Lower leg skin (tissue), 3 donors: Measurements from ENCODE around the gene EN2.

Experiments
- POLR2A ChIP-seq, 2 donors: fragments of 450-650 bp; IDR thresholded peaks; one replicate each; pipeline ENCODE4 v1.6.1; 2016 to 2017; ENCODE audit warnings: antibody characterized with exemption in 2 of 2, mild to moderate bottlenecking in 1 of 2, moderate library complexity in 1 of 2
- TF ChIP-seq, protein P1 (sequence below), 3 donors: fragments of 450-650 bp; IDR thresholded peaks; one replicate each; pipeline ENCODE4 v1.5.1; 2016; ENCODE audit warnings: antibody characterized with exemption in 3 of 3, mild to moderate bottlenecking in 3 of 3, moderate library complexity in 2 of 3

DNA sequence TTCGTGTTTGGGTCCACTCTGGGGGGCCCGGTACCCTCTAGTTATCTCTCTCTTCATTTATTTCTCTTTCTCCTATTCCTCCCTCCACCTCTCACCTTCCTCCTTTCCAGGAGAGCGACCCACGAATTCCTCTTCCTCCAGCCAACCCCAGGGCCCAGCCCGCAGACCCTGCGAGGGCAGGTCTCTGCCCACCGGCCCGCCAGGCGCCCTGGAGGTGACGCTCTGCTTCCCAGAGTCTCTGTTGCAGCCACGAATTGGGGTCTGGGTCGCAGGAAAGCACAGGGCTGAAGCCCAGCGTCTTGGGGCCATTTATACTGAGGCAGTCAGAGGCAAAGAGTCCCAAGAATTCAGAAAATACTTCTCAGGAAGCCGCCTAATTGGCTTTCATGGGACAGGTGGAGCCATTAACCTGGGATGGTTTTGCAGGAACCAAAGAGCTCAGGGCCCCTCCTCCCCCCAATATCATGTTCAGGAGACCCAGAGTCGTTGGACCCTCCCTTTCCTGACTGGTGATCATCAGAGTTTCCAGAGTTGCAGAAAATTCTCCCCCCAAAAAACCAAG lies 2.7 kb upstream of the EN2 start:
- TF ChIP-seq, protein P1, sequence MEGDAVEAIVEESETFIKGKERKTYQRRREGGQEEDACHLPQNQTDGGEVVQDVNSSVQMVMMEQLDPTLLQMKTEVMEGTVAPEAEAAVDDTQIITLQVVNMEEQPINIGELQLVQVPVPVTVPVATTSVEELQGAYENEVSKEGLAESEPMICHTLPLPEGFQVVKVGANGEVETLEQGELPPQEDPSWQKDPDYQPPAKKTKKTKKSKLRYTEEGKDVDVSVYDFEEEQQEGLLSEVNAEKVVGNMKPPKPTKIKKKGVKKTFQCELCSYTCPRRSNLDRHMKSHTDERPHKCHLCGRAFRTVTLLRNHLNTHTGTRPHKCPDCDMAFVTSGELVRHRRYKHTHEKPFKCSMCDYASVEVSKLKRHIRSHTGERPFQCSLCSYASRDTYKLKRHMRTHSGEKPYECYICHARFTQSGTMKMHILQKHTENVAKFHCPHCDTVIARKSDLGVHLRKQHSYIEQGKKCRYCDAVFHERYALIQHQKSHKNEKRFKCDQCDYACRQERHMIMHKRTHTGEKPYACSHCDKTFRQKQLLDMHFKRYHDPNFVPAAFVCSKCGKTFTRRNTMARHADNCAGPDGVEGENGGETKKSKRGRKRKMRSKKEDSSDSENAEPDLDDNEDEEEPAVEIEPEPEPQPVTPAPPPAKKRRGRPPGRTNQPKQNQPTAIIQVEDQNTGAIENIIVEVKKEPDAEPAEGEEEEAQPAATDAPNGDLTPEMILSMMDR (IDR thresholded peaks at IDR 0.05): no peak
- no peak for TF ChIP-seq POLR2A (IDR thresholded peaks at IDR 0.05)
